ENCODE data around the gene CISD3.

Gene CISD3

GRCh38 chr17:38709864-38710603 is 20.1 kb upstream of the CISD3 start:
- Histone ChIP-seq H3K4me3 (no peak overlapping the region), H3K9me3 (no peaks in the 10 kb centered on the region), H3K27ac (no peak overlapping the region), H3K36me3 (peaks cover 37 to 78% (median 66%) of the 10 kb centered on the region in 3 donors), H3K4me1 (peaks cover 3 to 18% (median 14%) of the 10 kb centered on the region in 4 donors), H3K27me3 (no peaks in the 10 kb centered on the region)
- TF ChIP-seq, protein P1, sequence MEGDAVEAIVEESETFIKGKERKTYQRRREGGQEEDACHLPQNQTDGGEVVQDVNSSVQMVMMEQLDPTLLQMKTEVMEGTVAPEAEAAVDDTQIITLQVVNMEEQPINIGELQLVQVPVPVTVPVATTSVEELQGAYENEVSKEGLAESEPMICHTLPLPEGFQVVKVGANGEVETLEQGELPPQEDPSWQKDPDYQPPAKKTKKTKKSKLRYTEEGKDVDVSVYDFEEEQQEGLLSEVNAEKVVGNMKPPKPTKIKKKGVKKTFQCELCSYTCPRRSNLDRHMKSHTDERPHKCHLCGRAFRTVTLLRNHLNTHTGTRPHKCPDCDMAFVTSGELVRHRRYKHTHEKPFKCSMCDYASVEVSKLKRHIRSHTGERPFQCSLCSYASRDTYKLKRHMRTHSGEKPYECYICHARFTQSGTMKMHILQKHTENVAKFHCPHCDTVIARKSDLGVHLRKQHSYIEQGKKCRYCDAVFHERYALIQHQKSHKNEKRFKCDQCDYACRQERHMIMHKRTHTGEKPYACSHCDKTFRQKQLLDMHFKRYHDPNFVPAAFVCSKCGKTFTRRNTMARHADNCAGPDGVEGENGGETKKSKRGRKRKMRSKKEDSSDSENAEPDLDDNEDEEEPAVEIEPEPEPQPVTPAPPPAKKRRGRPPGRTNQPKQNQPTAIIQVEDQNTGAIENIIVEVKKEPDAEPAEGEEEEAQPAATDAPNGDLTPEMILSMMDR (IDR thresholded peaks at IDR 0.05) = no peak
- intact Hi-C loops (cut with DNase I; ENCODE audit: low total_unique reads) = no loop called here
- DNase-seq = no peak

DNA sequence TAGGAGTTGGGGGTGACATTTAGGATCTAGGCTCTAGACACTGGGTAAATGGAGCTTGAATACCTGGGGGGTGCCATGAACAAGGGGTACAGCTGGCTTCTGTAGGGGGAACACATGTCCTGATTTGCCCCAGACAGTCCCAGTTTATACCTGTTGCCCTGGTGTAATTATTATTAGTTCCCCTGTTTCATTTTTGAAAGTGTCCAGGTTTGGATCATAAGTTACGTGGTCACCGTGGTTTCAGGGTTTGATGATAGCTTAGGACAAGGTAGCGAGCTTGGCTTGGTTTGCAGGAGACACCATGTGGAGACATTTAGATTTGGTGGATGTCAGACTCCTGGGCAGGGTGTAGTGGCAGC is 19.6 kb upstream of the CISD3 start:
- Histone ChIP-seq H3K4me3 (no peak overlapping the region), H3K27me3 (no peaks in the 10 kb centered on the region), H3K36me3 (peaks cover 42 to 84% (median 71%) of the 10 kb centered on the region in 3 donors), H3K27ac (no peak overlapping the region), H3K4me1 (peaks cover 3 to 18% (median 14%) of the 10 kb centered on the region in 4 donors), H3K9me3 (no peaks in the 10 kb centered on the region)
- intact Hi-C loops (cut with DNase I; ENCODE audit: low total_unique reads) = no loop called here
- TF ChIP-seq, protein P1 (IDR thresholded peaks at IDR 0.05) = no peak
- DNase-seq = no peak

DNA sequence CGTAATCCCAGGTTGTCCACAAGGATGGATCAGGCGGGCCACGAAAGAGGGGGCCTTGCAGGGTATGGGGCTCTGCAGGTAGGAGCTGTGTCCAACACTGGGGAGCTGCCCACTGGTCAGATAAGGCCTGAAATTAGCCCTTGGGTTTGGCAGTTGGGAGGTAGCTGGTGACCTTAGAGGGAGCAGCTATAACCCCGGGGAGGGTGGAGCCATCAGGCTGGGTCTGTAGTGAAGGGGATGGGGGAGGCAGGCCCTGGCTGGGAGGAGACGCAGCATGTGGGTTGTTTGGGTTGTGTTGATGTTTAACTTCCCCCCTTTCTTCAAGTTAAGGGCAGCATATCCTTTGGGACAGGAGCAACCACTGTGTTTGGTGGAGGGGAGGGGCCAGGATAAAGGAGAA is 19.2 kb upstream of the CISD3 start:
- Histone ChIP-seq H3K4me1 (peaks cover 3 to 18% (median 14%) of the 10 kb centered on the region in 4 donors), H3K4me3 (no peak overlapping the region), H3K27me3 (no peaks in the 10 kb centered on the region), H3K27ac (no peak overlapping the region), H3K9me3 (no peaks in the 10 kb centered on the region), H3K36me3 (peaks cover 46 to 88% (median 75%) of the 10 kb centered on the region in 3 donors)
- intact Hi-C loops (cut with DNase I; ENCODE audit: low total_unique reads) = no loop called here
- no peak for DNase-seq
- TF ChIP-seq, protein P1 (IDR thresholded peaks at IDR 0.05) = no peak

GRCh38 chr17:38711792-38712571 is 18.2 kb upstream of the CISD3 start:
- no peaks in the 10 kb centered on the region for H3K9me3 ChIP-seq
- no peaks in the 10 kb centered on the region for H3K27me3 ChIP-seq
- H3K36me3 ChIP-seq = peaks cover 56 to 98% (median 85%) of the 10 kb centered on the region in 3 donors
- H3K4me3 ChIP-seq = no peak overlapping the region
- TF ChIP-seq, protein P1 (IDR thresholded peaks at IDR 0.05) = no peak
- H3K4me1 ChIP-seq = peaks cover 0 to 10% (median 6%) of the 10 kb centered on the region in 4 donors
- intact Hi-C loops (cut with DNase I; ENCODE audit: low total_unique reads) = no loop called here
- no peak overlapping the region for H3K27ac ChIP-seq
- no peak for DNase-seq

DNA sequence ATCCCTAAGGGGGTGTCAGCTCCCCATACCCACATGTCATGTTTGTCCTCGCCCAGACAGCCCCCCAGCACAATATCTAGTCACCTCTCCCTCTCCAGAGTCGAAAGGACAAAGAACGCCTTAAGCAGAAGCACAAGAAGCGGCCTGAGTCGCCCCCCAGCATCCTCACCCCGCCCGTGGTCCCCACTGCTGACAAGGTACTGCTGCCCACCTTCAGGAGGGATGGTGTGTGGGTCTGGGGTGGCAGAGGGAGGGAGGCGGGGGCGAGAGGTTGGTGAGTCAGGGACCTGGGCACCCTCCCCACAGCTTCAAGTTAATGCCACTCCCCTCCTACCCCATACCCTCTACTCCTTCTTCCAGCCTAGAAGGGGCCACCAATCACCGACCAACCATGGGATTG is 17.5 kb upstream of the CISD3 start:
- Histone ChIP-seq H3K4me3 (no peak overlapping the region), H3K9me3 (no peaks in the 10 kb centered on the region), H3K4me1 (peaks cover 0 to 4% (median under 1%) of the 10 kb centered on the region in 4 donors), H3K27me3 (no peaks in the 10 kb centered on the region), H3K27ac (no peak overlapping the region), H3K36me3 (peaks cover 62 to 100% (median 90%) of the 10 kb centered on the region in 3 donors)
- intact Hi-C loops (cut with DNase I; ENCODE audit: low total_unique reads) = no loop called here
- no peak for DNase-seq
- TF ChIP-seq, protein P1 (IDR thresholded peaks at IDR 0.05) = no peak

Measured in tibial artery (tissue), 4 donors.